GM23248 (cell line): Measurements from ENCODE around the gene MAD2L2. TPM values are rescaled to one million over a fixed set of nuclear protein-coding genes. Genes with fewer than 3 reads are reported as not detected.

ENCODE experiments used
- DNase-seq: peaks from one replicate; pipeline ENCODE4 v3.0.0-alpha.2; 2015
- H2AFZ ChIP-seq: fragments of 200-600 bp; sonication (generic); 2 replicates; pipeline ENCODE4 v1.6.1; 2016; ENCODE audit warnings: antibody characterized with exemption
- H3F3A ChIP-seq: fragments of 200-600 bp; sonication (generic); 2 replicates; pipeline ENCODE4 v1.6.1; 2016; ENCODE audit warnings: mild to moderate bottlenecking, antibody characterized with exemption, mixed run types; ENCODE audit not compliant: insufficient read depth
- H3K27ac ChIP-seq: fragments of 200-600 bp; sonication (generic); 2 replicates; pipeline ENCODE4 v1.5.1; 2016; ENCODE audit warnings: mild to moderate bottlenecking
- H3K27me3 ChIP-seq: fragments of 200-600 bp; sonication (generic); replicated peaks from 2 replicates; pipeline ENCODE4 v1.6.1; 2016; ENCODE audit warnings: mild to moderate bottlenecking; ENCODE audit not compliant: insufficient read depth
- H3K36me3 ChIP-seq: fragments of 200-600 bp; sonication (generic); 2 replicates; pipeline ENCODE4 v1.6.1; 2016; ENCODE audit warnings: low read depth, mild to moderate bottlenecking
- H3K4me1 ChIP-seq: fragments of 200-600 bp; sonication (generic); 2 replicates; pipeline ENCODE4 v1.6.1; 2016; ENCODE audit warnings: mild to moderate bottlenecking; ENCODE audit not compliant: insufficient read depth
- H3K4me2 ChIP-seq: fragments of 200-600 bp; sonication (generic); one replicate; pipeline ENCODE4 v1.6.1; 2016; ENCODE audit warnings: mild to moderate bottlenecking; ENCODE audit not compliant: unreplicated experiment
- H3K4me3 ChIP-seq: fragments of 200-600 bp; sonication (generic); 2 replicates; pipeline ENCODE4 v1.5.1; 2016; ENCODE audit warnings: mild to moderate bottlenecking
- H3K79me2 ChIP-seq: fragments of 200-600 bp; sonication (generic); 2 replicates; pipeline ENCODE4 v1.6.1; 2016; ENCODE audit warnings: mild to moderate bottlenecking; ENCODE audit not compliant: insufficient read depth
- H3K9ac ChIP-seq: fragments of 200-600 bp; sonication (generic); 2 replicates; pipeline ENCODE4 v1.6.1; 2016; ENCODE audit warnings: mild to moderate bottlenecking
- H3K9me2 ChIP-seq: fragments of 200-600 bp; sonication (generic); 2 replicates; pipeline ENCODE4 v1.6.1; 2016; ENCODE audit warnings: mixed run types, mild to moderate bottlenecking, moderate library complexity; ENCODE audit not compliant: insufficient read depth
- H3K9me3 ChIP-seq: fragments of 200-600 bp; sonication (generic); one replicate; pipeline ENCODE4 v1.6.1; 2017; ENCODE audit warnings: low read depth
- H4K20me1 ChIP-seq: fragments of 200-600 bp; sonication (generic); 2 replicates; pipeline ENCODE4 v1.6.0; 2016; ENCODE audit not compliant: insufficient read depth
- EZH2 ChIP-seq: fragments of 200-600 bp; sonication (generic); IDR thresholded peaks from 2 replicates; pipeline ENCODE4 v1.6.1; 2018; ENCODE audit warnings: antibody characterized with exemption, mild to moderate bottlenecking; ENCODE audit not compliant: insufficient read depth, poor library complexity, severe bottlenecking
- EZH2phosphoT487 ChIP-seq: fragments of 200-600 bp; sonication (generic); IDR thresholded peaks from 2 replicates; pipeline ENCODE4 v1.6.1; 2018; ENCODE audit warnings: antibody characterized with exemption, moderate library complexity, mild to moderate bottlenecking, low read depth; ENCODE audit not compliant: insufficient read depth
- WGBS, 2 experiments: methylation state at CpG; one replicate each; pipeline ENCODE4 v1.1.6; 2015 to 2017; ENCODE audit warnings: low lambda C conversion rate in 2 of 2, low coverage in 1 of 2; ENCODE audit errors: missing lambda C conversion rate in 2 of 2; 5-methylcytosine and 5-hydroxymethylcytosine counted together
- in situ Hi-C: fragments of 300-500 bp; cut with MboI; formaldehyde crosslinking; loops from 2 replicates; pipeline ENCODE4 v1.15.0; 2020
- polyA plus RNA-seq: library from polyadenylated mRNA; unstranded; fragments of >200 nt; fragmentation: Nextera tagmentation; extraction: Ambion mirVana; gene quantifications from 2 replicates; pipeline ENCODE4 v1.2.1, GENCODE V29; 2016
- total RNA-seq: library from RNA; depleted of rRNA; stranded (reverse); fragments of >200 nt; shearing (Covaris generic); gene quantifications from 2 replicates; pipeline ENCODE4 v1.2.3, GENCODE V29; 2014

The MAD2L2 gene
- total and polyA plus RNA-seq, 2 experiments from 2014 or later, result 61.2 to 70.6 TPM

DNA sequence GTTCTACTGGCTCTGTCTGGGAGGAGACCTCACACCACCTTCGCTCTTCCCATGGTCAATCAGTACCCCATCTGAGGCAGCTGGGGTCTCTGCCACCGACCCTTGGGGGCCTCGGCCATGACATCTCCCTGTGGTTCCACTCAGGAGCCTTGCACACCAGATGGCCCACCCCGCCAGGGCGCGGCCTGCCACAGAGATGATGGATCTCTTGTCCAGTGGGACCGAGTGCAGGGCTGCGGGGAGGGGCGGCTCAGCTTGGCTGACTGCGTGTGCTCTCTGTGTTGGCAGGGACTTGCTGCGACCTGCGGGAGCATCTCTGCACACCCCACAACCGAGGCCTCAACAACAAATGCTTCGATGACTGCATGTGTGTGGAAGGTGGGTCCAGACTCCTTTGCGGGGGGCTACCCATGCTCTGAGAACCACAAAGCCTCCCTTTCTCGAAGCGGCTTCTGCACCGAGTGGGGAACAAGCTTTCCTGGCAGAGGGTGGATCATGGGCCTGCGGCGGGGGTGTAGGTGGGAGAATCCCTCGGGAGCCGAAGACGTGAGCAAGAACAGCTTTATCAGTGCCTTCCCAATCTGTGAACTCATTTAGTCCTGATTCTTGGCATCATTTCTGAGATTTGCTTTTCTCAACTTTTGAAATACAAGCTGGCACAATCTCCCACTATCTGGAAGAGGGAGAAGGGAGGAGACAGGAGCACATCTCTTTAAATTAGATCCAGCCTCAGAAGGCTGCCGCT is 34.1 kb upstream of the MAD2L2 start:
- no peaks in the 10 kb centered on the region for H3K36me3 ChIP-seq
- TF ChIP-seq EZH2, result no peak
- TF ChIP-seq EZH2phosphoT487, result no peak
- H3K27me3 ChIP-seq, result peaks cover 14% of the 10 kb centered on the region; the same call in 1 of the 2 replicates
- no peaks in the 10 kb centered on the region for H3K4me1 ChIP-seq
- no peaks in the 10 kb centered on the region for H3K9me2 ChIP-seq
- H3K9ac ChIP-seq, result no peak overlapping the region
- no peak overlapping the region for H3K27ac ChIP-seq
- 53 to 58% methylated on average over 24 of the region's 24 CpGs for WGBS, 2 experiments
- H3K4me3 ChIP-seq, result no peak overlapping the region
- in situ Hi-C loops, result loop anchor here (5.0 kb wide), 1 partner anchor 58 kb away; no protein-coding TSS in a partner anchor
- no peaks in the 10 kb centered on the region for H3K79me2 ChIP-seq
- H4K20me1 ChIP-seq, result no peaks in the 10 kb centered on the region
- H3K9me3 ChIP-seq, result no peaks in the 10 kb centered on the region
- H3K4me2 ChIP-seq, result no peak overlapping the region
- no peaks in the 10 kb centered on the region for H3F3A ChIP-seq
- no peak overlapping the region for H2AFZ ChIP-seq
- no peak for DNase-seq

DNA sequence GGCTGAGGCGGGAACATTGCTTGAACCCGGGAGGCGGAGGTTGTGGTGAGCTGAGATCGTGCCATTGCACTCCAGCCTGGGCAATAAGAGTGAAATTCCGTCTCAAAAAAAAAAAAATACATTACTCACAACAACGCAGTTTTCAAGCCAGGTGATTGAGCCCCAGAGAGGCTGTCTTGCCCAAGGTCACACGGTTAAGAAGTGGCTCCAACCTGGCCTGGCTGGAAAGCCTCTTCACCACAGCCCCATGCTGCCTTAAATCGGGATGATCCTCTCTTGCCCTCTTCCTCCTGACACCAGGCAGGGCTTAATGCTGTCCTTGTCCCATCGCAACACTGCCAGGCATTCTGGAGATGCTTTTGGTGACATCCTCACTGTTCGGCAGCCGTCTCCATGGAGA is 32.1 kb upstream of the MAD2L2 start:
- WGBS, 2 experiments, result 76 to 83% methylated on average over 11 of the region's 11 CpGs
- Histone ChIP-seq H3K79me2 (no peaks in the 10 kb centered on the region), H3F3A (no peaks in the 10 kb centered on the region), H3K36me3 (no peaks in the 10 kb centered on the region), H3K9me3 (no peaks in the 10 kb centered on the region), H3K27me3 (peaks cover 14% of the 10 kb centered on the region; the same call in 1 of the 2 replicates), H3K27ac (no peak overlapping the region), H4K20me1 (no peaks in the 10 kb centered on the region), H3K4me1 (no peaks in the 10 kb centered on the region), H3K9ac (no peak overlapping the region), H3K4me2 (no peak overlapping the region), H3K4me3 (no peak overlapping the region), H2AFZ (no peak overlapping the region), H3K9me2 (no peaks in the 10 kb centered on the region)
- no peak for DNase-seq
- in situ Hi-C loops, result no loop called here
- TF ChIP-seq EZH2 (no peak), EZH2phosphoT487 (no peak)

DNA sequence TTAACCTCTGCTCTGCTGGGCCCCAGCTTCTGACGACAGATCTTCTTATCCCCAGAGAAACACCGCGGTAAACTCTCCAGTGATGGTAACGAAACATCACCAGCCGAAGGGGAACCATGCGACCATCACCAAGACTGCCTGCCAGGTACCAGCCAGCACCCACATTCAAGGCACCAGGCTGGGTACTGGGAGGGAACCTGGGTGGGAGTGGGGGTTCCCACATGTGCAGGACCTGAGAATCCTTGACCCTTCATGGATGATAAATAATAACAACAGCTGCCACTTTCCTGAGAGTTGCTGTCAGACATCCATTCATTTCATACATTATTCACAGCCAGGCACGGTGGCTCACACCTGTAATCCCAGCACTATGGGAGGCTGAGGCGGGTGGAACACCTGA is 31.3 kb upstream of the MAD2L2 start:
- H3K4me2 ChIP-seq, result no peak overlapping the region
- H3F3A ChIP-seq, result no peaks in the 10 kb centered on the region
- H3K27me3 ChIP-seq, result peaks cover 14% of the 10 kb centered on the region; the same call in 1 of the 2 replicates
- H2AFZ ChIP-seq, result no peak overlapping the region
- TF ChIP-seq EZH2 (no peak), EZH2phosphoT487 (no peak)
- 69 to 71% methylated on average over 8 of the region's 8 CpGs for WGBS, 2 experiments
- no peaks in the 10 kb centered on the region for H4K20me1 ChIP-seq
- in situ Hi-C loops, result no loop called here
- H3K4me1 ChIP-seq, result no peaks in the 10 kb centered on the region
- H3K4me3 ChIP-seq, result no peak overlapping the region
- no peak overlapping the region for H3K27ac ChIP-seq
- no peaks in the 10 kb centered on the region for H3K9me3 ChIP-seq
- no peak for DNase-seq
- no peak overlapping the region for H3K9ac ChIP-seq
- H3K79me2 ChIP-seq, result no peaks in the 10 kb centered on the region
- H3K36me3 ChIP-seq, result no peaks in the 10 kb centered on the region
- no peaks in the 10 kb centered on the region for H3K9me2 ChIP-seq

DNA sequence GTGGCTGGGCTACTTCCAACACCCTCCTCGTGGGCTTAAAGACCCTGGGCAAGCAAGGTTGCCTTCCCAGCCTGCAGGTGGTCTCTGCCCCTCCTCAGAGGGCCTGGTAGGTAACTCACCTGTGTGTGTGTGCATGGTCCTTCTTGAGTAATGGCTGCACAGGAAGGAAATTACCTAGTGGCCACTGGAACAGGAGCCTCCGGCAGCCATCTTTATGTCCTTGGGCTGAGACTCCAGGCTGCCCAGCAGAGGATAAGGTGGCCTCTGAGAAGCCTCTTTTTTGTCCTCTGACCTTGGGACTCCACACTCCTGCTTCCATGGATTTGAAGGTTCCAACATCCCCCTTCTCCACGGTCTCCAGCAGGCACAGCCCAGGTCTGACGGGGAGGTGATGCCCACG is 30.5 kb upstream of the MAD2L2 start:
- no peak overlapping the region for H3K4me3 ChIP-seq
- H3F3A ChIP-seq, result no peaks in the 10 kb centered on the region
- TF ChIP-seq EZH2, result no peak
- TF ChIP-seq EZH2phosphoT487, result no peak
- no peak overlapping the region for H3K9ac ChIP-seq
- no peaks in the 10 kb centered on the region for H3K79me2 ChIP-seq
- in situ Hi-C loops, result no loop called here
- H3K36me3 ChIP-seq, result no peaks in the 10 kb centered on the region
- 77% methylated on average over 5 of the region's 5 CpGs for WGBS, 2 experiments
- H3K9me2 ChIP-seq, result no peaks in the 10 kb centered on the region
- H3K27ac ChIP-seq, result no peak overlapping the region
- H3K27me3 ChIP-seq, result peaks cover 14% of the 10 kb centered on the region; the same call in 1 of the 2 replicates
- no peaks in the 10 kb centered on the region for H4K20me1 ChIP-seq
- DNase-seq, result no peak
- H2AFZ ChIP-seq, result no peak overlapping the region
- no peak overlapping the region for H3K4me2 ChIP-seq
- no peaks in the 10 kb centered on the region for H3K4me1 ChIP-seq
- H3K9me3 ChIP-seq, result no peaks in the 10 kb centered on the region
